ENCODE data around the gene WDR35.
"Not testable (repeated sequence)": the region's sequence is repeated elsewhere in the genome, so short reads cannot be mapped to it uniquely, and the experiment has no call there.

WDR35 gene

GRCh38 chr2:19893520-19894133 lies 96.3 kb downstream of the WDR35 start:
- no peak for FAIRE-seq

GRCh38 chr2:19891971-19892370 lies 97.9 kb downstream of the WDR35 start:
- not testable (repeated sequence) for FAIRE-seq

DNA sequence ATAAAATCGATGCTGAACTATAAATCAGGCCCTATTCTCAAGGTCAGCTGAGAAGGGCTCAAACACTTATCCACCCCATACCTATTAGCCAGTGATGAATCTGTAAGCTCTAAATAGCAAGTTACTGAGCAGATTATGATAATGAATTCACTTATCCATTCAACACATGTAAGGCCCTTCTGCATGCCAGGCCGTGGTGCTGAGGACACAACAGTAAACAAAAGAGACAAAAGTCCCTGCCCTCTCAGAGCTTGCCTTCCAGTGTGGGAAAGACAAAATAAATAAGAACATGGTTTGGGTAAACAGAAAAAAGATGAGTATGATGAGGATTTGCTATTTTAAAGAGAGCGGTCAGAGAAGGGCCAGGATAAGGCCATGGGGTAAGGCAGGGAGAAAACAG lies 99.8 kb downstream of the WDR35 start:
- FAIRE-seq = no peak

GRCh38 chr2:19888831-19889230 lies 101.1 kb downstream of the WDR35 start:
- no peak for FAIRE-seq

DNA sequence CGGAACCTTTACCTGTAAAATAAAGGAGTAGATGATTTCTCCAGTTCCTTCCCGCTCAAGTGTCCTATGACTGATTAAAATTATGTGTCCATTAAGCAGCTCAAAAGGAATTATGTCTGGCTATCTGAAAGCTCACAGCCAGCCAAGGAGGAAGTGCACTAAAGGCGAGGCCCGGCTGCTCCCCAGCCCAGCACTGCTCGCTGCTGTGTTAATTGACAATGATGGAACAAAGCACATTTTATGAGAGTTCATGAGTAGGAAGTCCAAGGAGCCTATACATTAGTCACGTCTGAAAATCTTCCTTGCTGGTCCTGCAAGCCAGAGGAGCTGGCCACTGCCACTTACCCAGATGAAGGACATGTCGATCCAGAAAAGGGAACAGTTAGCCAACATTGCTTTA lies 102.4 kb downstream of the WDR35 start:
- FAIRE-seq = no peak

GRCh38 chr2:19886261-19886660 lies 103.6 kb downstream of the WDR35 start:
- FAIRE-seq = no peak

DNA sequence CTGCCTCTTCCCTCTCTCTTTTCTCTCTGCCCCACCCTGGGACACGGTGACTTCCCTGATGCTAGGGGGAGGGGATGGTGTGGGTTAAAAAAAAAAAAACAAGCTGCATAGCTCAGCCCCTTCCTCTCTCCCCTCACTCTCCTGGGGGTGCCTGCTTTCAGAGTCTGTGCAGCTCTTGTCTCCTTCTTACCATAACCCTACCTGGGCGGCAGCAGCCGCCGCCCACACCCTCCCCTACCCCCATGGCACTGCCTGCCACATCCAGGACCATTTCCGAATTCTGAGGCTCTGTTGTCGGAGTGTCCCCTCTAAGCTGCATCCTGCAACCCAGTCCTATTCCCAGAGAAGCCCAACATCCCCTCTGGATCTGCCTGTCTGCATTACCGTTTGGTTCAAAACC lies 104.1 kb downstream of the WDR35 start:
- FAIRE-seq = no peak

DNA sequence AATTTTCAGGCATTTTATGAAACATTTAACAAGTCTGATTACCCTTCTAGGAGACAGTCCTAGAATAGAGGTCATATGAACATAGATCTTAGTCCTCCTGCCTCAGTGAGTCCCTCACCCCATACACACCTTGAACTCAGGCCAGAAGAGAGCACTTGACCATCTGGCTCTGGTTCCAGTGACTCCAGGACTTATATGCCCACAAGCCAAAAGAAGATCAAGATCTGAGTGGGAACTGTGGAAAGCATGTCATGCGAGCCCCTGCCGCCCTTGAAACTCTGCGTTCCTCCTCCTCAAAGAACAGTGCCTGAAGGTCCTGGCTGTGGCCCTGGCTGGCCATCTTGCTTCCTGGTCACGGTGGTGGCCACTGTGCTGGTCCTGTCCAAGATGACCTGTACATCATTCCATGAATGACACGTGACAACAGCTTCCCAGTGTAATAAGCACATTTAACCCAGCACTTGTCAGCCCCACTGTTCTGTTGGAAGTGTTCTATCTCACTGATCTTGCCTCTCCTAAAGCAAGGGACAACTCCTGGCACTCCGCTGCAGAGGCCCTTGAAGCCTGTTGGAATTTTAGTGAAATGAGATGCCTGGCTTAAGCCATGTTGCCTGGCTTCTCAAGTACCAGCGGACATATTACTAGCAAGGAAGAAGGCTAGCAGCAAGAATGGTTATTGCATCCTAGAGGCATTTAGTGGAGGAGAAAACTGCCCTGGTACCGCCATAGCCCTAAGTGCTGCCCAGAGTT lies 105.8 kb downstream of the WDR35 start:
- no peak for FAIRE-seq

- FAIRE-seq = no peak
Observed at GRCh38 chr2:19883486-19883885, 106.4 kb downstream of the WDR35 start.

DNA sequence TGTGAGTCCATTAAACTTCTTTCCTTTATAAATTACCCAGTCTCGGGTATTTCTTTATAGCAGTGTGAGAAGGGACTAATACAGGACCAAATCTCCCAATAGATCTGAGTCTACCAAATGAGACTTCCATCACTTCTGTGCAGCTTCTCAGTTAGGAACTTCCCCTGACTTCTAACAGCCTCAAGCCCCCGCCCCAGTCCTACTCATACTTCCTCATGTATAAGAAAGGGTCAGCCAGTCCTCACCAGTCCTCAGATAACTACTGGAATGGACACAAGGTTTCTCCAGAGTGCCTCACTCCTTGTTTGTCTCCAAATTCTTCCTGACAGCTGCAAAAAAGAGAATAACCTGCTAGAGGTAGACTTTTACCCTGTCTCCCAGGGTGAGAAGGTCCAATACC lies 107.6 kb downstream of the WDR35 start:
- FAIRE-seq = no peak

- FAIRE-seq = no peak
Observed at GRCh38 chr2:19881908-19882265, 108.0 kb downstream of the WDR35 start.

- no peak for FAIRE-seq
Observed at GRCh38 chr2:19881221-19881907, 108.5 kb downstream of the WDR35 start.

DNA sequence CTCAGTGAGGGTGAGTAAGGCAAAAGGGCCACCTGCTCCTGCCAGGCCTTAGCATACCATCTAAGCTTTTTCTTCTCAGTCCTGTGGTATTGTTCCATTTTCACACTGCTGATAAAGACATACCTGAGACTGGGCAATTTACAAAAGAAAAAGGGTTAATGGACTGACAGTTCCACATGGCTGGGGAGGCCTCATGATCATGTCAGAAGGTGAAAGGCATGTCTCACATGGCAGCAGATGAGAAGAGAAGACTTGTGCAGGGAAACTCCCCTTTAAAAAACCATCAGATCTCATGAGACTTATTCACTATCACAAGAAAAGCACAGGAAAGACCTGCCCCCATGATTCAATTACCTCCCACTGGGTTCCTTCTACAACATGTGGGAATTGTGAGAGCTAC lies 109.7 kb downstream of the WDR35 start:
- not testable (repeated sequence) for FAIRE-seq

GRCh38 chr2:19879120-19879519 lies 110.8 kb downstream of the WDR35 start:
- FAIRE-seq = no peak

- no peak for FAIRE-seq
Observed at GRCh38 chr2:19878268-19879046, 111.4 kb downstream of the WDR35 start.

- FAIRE-seq = no peak
Observed at GRCh38 chr2:19876751-19877150, 113.2 kb downstream of the WDR35 start.

DNA sequence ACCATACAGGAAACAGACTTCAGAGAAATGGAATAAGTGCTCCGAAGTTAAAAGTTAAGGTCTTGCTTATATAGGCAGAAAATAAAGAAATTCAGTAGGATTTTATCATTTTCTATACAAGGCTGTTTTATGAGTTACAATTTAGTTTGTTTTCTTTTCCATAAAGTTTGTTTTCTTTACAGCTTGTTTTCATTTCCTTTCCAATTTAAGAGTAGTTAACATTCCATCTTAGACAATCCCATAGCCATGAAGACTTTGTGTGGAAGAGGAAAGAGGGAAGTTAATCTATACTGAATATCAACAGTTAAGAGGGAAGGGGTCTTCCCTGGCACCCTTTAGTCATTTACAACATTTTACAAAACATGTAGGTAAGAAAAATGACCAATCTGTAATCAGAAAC lies 114.6 kb downstream of the WDR35 start:
- FAIRE-seq = no peak

DNA sequence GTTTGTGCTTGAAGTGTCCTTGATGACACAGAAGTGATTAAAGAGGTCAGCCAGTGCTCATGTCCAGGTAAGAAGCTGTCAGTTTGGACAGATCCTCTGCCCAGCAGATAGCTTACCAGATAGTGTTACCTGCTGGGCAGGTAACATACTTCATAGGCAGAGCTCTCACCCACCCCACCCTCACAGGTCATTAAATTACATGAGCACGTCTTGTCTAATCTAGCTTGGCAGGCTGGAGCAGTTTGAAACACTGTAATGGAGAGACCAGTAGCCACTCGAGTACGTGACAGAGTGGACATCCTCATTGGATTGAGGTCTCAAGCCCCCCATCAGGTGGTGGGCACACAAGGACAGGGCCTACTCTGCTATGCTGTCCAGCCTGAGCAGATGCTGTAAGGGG lies 115.2 kb downstream of the WDR35 start:
- no peak for FAIRE-seq

DNA sequence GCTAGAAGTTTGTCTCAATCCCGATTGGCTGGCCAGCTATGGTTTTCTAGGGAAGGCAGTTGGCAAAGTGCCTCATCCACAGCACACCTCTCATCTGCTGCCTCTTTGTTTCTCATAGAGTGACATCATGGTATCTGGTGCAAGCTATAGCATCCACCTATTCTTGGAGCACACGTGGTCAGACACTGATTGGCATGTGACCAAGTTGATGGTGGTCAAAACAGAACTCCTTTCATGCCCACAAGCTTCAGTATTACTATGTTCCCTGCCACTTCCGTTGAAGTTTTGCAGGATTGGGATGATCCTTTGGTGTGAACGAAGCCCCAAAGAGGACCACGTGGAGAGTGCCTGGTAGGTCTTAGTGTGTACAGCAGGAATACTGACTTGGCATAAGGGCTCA lies 116.9 kb downstream of the WDR35 start:
- no peak for FAIRE-seq

GRCh38 chr2:19872302-19872701 lies 117.6 kb downstream of the WDR35 start:
- FAIRE-seq = no peak

- no peak for FAIRE-seq
Observed at GRCh38 chr2:19871836-19872235, 118.1 kb downstream of the WDR35 start.

GRCh38 chr2:19870792-19871191 lies 119.1 kb downstream of the WDR35 start:
- FAIRE-seq = no peak

Measured in colon (tissue), 2 donors.